HEK293 (cell line): ENCODE results near the gene PHACTR2.
A peak's percentile ranks its signal among the peaks of the same experiment; 100 is the strongest.
"Not testable (repeated sequence)": the region's sequence is repeated elsewhere in the genome, so short reads cannot be mapped to it uniquely, and the experiment has no call there.

Experiments used
- REPIN1 ChIP-seq: fragments of 450-650 bp; formaldehyde crosslinking; IDR thresholded peaks from 2 replicates; pipeline ENCODE4 v1.5.1; 2017; ENCODE audit warnings: missing biosample characterization, missing genetic modification characterization, low read depth
- ZNF138 ChIP-seq: fragments of 450-650 bp; formaldehyde crosslinking; IDR thresholded peaks from 2 replicates; pipeline ENCODE4 v1.5.1; 2016; ENCODE audit warnings: missing biosample characterization, missing genetic modification characterization, borderline replicate concordance
- ZNF341 ChIP-seq: fragments of 450-650 bp; formaldehyde crosslinking; IDR thresholded peaks from 2 replicates; pipeline ENCODE4; 2016; ENCODE audit warnings: low read depth, missing biosample characterization, missing genetic modification characterization
- ZNF692 ChIP-seq: fragments of 450-650 bp; formaldehyde crosslinking; IDR thresholded peaks from 2 replicates; pipeline ENCODE4 v1.5.1; 2016; ENCODE audit warnings: missing biosample characterization, missing genetic modification characterization
- ZSCAN30 ChIP-seq: fragments of 450-650 bp; IDR thresholded peaks from 2 replicates; pipeline ENCODE4 v1.5.1; 2018; ENCODE audit warnings: missing biosample characterization, mild to moderate bottlenecking, missing genetic modification characterization, moderate library complexity
- TF ChIP-seq, protein P1 (sequence below): fragments of 450-650 bp; formaldehyde crosslinking; IDR thresholded peaks from 2 replicates; pipeline ENCODE4 v1.5.1; 2016; ENCODE audit warnings: missing biosample characterization, missing genetic modification characterization
- TF ChIP-seq, protein P2 (sequence below): fragments of 450-650 bp; formaldehyde crosslinking; IDR thresholded peaks from 2 replicates; pipeline ENCODE4 v1.5.1; 2016; ENCODE audit warnings: missing biosample characterization, missing genetic modification characterization

GRCh38 chr6:143738072-143738690 lies 60.4 kb downstream of the PHACTR2 start:
- TF ChIP-seq, protein P1, sequence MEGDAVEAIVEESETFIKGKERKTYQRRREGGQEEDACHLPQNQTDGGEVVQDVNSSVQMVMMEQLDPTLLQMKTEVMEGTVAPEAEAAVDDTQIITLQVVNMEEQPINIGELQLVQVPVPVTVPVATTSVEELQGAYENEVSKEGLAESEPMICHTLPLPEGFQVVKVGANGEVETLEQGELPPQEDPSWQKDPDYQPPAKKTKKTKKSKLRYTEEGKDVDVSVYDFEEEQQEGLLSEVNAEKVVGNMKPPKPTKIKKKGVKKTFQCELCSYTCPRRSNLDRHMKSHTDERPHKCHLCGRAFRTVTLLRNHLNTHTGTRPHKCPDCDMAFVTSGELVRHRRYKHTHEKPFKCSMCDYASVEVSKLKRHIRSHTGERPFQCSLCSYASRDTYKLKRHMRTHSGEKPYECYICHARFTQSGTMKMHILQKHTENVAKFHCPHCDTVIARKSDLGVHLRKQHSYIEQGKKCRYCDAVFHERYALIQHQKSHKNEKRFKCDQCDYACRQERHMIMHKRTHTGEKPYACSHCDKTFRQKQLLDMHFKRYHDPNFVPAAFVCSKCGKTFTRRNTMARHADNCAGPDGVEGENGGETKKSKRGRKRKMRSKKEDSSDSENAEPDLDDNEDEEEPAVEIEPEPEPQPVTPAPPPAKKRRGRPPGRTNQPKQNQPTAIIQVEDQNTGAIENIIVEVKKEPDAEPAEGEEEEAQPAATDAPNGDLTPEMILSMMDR (tag by site-specific recombination) = 0 out of 2 replicates have a peak, but pooled peaks have one; percentile 29
- not testable (repeated sequence) for TF ChIP-seq ZNF341, REPIN1, ZNF692, ZSCAN30, ZNF138 (tag by site-specific recombination)
- TF ChIP-seq, protein P2, sequence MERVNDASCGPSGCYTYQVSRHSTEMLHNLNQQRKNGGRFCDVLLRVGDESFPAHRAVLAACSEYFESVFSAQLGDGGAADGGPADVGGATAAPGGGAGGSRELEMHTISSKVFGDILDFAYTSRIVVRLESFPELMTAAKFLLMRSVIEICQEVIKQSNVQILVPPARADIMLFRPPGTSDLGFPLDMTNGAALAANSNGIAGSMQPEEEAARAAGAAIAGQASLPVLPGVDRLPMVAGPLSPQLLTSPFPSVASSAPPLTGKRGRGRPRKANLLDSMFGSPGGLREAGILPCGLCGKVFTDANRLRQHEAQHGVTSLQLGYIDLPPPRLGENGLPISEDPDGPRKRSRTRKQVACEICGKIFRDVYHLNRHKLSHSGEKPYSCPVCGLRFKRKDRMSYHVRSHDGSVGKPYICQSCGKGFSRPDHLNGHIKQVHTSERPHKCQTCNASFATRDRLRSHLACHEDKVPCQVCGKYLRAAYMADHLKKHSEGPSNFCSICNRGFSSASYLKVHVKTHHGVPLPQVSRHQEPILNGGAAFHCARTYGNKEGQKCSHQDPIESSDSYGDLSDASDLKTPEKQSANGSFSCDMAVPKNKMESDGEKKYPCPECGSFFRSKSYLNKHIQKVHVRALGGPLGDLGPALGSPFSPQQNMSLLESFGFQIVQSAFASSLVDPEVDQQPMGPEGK = peak; percentile 50
